ENCODE measurements around the gene PSMD9. TPM values are rescaled to one million over a fixed set of nuclear protein-coding genes. Genes with fewer than 3 reads are reported as not detected.
A peak's percentile ranks its signal among the peaks of the same experiment; 100 is the strongest.

The PSMD9 gene
- total and polyA plus RNA-seq, 7 experiments from 2014 or later = 36.7 to 92.6 (median 48.3) TPM

DNA sequence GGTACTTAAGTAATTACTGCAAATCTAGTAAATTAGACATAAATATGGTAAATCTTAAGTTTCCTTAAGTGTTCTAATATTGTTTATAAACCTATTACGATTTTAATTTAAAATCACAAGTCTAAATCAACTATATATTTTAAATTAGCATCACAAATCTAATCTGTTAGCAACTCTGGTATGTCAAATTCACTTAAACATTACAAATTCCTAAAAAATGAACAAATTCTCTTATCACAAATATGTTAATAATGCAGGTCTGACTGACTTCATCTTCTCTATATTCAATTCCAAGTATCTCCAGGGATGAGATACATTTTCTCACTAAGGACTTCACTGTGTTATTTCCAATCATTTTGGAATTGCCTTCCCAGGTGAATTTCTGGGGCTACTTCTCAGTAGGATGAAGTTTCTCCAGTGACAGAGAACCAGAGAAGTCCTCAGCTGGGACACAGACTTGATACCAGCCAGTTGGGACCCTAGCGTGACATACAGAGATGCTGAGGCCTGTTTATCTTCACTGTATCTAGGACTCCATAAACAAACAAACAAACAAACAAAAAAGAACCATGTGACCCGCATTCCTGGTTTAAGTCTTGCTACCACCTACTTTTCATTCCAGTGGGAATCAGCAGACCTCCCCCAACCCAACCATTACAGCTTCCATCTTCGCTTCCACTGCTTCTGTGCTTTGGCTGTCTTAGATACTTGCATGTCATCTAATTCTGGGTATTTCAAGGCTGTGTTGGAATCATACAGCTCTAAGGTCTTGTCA lies 51.6 kb downstream of the PSMD9 start:
- peaks cover 4 to 11% (median 6%) of the 10 kb centered on the region in 7 donors for H3K4me1 Mint-ChIP-seq
- peaks cover 0 to 18% (median 4%) of the 10 kb centered on the region in 5 donors for H3K36me3 Mint-ChIP-seq
- no peaks in the 10 kb centered on the region for H3K27me3 ChIP-seq (ENCODE audit: control insufficient read depth in 2 of 2, insufficient read depth in 2 of 2, low read length in 2 of 2)
- no peaks in the 10 kb centered on the region for H3K36me3 ChIP-seq (ENCODE audit: control insufficient read depth in 2 of 3, insufficient read depth in 3 of 3, low read length in 3 of 3)
- ChIA-PET CTCF (no interaction called here), POLR2A (no interaction called here)
- H3K27ac Mint-ChIP-seq = no peak overlapping the region
- DNase-seq (no peak), ATAC-seq (no peak)
- no peaks in the 10 kb centered on the region for H3K27me3 Mint-ChIP-seq
- intact Hi-C loops (cut with micrococcal nuclease) = no loop called here
- H3K4me3 ChIP-seq (ENCODE audit: low read length) = no peak overlapping the region
- no peaks in the 10 kb centered on the region for H3K4me1 ChIP-seq (ENCODE audit: control insufficient read depth in 2 of 2, insufficient read depth in 2 of 2, low read length in 2 of 2)
- no peak overlapping the region for H3K27ac ChIP-seq (ENCODE audit: low read depth, low read length)
- H3K9me3 Mint-ChIP-seq = peaks cover 0 to 4% (median 0%) of the 10 kb centered on the region in 11 donors
- no peaks in the 10 kb centered on the region for H3K9me3 ChIP-seq (ENCODE audit: control insufficient read depth in 2 of 3, low read length in 3 of 3)
- H3K4me3 Mint-ChIP-seq = no peak overlapping the region

DNA sequence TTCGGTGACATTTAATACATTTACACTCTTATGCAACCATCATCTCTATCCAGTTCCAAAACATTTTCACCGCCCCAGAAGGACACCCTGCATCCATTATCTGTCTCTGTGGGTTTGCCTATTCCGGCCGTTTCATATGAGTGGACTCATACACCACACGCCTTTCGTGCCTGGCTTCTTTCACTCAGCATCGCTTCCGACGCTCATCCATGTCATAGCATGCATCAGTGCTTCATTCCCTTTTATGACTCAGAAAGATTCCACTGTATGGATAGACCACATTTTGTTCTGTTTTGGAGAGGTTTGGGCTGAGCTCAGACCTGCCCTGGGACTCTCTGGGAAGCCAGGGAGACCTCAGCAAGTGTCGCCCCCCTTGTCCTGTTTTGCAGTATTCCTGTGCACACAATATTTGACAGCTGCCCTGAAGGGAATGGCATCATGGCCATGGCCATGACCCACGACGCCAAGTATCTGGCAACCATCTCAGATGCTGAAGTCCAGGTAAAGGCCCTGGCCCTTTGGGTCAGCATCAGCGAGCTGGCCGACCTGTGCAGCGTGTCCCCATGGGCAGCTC lies 53.6 kb downstream of the PSMD9 start:
- ATAC-seq (no peak), DNase-seq (no peak)
- Histone ChIP-seq H3K4me3 (ENCODE audit: low read length) (no peak overlapping the region), H3K27me3 (ENCODE audit: control insufficient read depth in 2 of 2, insufficient read depth in 2 of 2, low read length in 2 of 2) (no peaks in the 10 kb centered on the region), H3K4me1 (ENCODE audit: control insufficient read depth in 2 of 2, insufficient read depth in 2 of 2, low read length in 2 of 2) (no peaks in the 10 kb centered on the region), H3K27ac (ENCODE audit: low read depth, low read length) (no peak overlapping the region), H3K36me3 (ENCODE audit: control insufficient read depth in 2 of 3, insufficient read depth in 3 of 3, low read length in 3 of 3) (no peaks in the 10 kb centered on the region), H3K9me3 (ENCODE audit: control insufficient read depth in 2 of 3, low read length in 3 of 3) (no peaks in the 10 kb centered on the region)
- Mint-ChIP-seq H3K4me1 (peaks cover 4 to 11% (median 6%) of the 10 kb centered on the region in 7 donors), H3K9me3 (peaks cover 0 to 3% (median 0%) of the 10 kb centered on the region in 11 donors), H3K27ac (peak overlapping the region in 1 of 9 donors; percentile 43), H3K4me3 (no peak overlapping the region), H3K36me3 (peaks cover 0 to 10% (median 1%) of the 10 kb centered on the region in 5 donors), H3K27me3 (no peaks in the 10 kb centered on the region)
- intact Hi-C loops (cut with micrococcal nuclease) = no loop called here
- CTCF ChIA-PET = interaction anchor here (0.5 kb wide), 1 partner anchor 183 kb away, joined by 3 read pairs; no protein-coding TSS in a partner anchor
- POLR2A ChIA-PET = interaction anchor here (0.6 kb wide), 1 partner anchor 402 kb away, joined by 3 read pairs; no protein-coding TSS in a partner anchor

GRCh38 chr12:121943926-121944325 lies 55.3 kb downstream of the PSMD9 start:
- ATAC-seq (no peak), DNase-seq (no peak)
- Mint-ChIP-seq H3K27ac (no peak overlapping the region), H3K36me3 (peaks cover 0 to 4% (median 0%) of the 10 kb centered on the region in 5 donors), H3K4me1 (peaks cover 0 to 4% (median 0%) of the 10 kb centered on the region in 7 donors), H3K27me3 (no peaks in the 10 kb centered on the region), H3K9me3 (no peaks in the 10 kb centered on the region), H3K4me3 (no peak overlapping the region)
- POLR2A ChIA-PET = no interaction called here
- no peak overlapping the region for H3K27ac ChIP-seq (ENCODE audit: low read depth, low read length)
- no peaks in the 10 kb centered on the region for H3K36me3 ChIP-seq (ENCODE audit: control insufficient read depth in 2 of 3, insufficient read depth in 3 of 3, low read length in 3 of 3)
- no peaks in the 10 kb centered on the region for H3K27me3 ChIP-seq (ENCODE audit: control insufficient read depth in 2 of 2, insufficient read depth in 2 of 2, low read length in 2 of 2)
- H3K4me3 ChIP-seq (ENCODE audit: low read length) = no peak overlapping the region
- intact Hi-C loops (cut with micrococcal nuclease) = no loop called here
- CTCF ChIA-PET = no interaction called here
- H3K4me1 ChIP-seq (ENCODE audit: control insufficient read depth in 2 of 2, insufficient read depth in 2 of 2, low read length in 2 of 2) = no peaks in the 10 kb centered on the region
- no peaks in the 10 kb centered on the region for H3K9me3 ChIP-seq (ENCODE audit: control insufficient read depth in 2 of 3, low read length in 3 of 3)

DNA sequence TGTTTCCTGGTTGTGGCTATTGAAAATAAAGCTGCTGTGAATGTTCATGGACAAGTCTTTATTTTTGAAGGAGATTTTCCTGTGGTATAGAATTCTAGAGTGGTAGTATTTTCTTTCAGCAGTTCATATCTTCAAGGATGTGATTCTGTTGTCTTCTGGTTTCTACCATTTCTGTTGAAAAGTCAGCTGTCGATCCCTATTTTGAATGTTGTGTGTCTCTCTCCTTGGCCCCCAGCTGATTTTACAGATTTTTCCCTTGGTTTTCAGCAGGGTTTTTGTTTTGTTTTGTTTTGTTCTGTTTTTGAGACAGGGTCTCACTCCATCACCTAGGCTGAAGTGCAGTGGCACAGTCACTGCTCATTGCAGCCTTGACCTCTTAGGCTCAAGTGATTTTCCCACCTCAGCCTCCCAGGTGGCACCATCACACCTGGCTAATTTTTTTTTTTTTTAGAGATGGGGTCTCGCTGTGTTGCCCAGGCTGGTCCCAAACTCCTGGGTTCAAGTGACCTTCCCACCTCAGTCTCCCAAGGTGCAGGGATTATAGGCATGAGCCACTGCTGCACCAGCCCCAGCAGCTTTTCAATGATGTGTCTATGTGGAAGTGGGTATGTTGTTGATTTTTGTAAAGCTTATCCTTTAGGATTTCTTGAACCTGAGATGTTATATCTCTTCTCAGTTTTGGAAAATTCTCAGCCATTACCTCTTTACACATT lies 57.9 kb downstream of the PSMD9 start:
- no peaks in the 10 kb centered on the region for H3K27me3 ChIP-seq (ENCODE audit: control insufficient read depth in 2 of 2, insufficient read depth in 2 of 2, low read length in 2 of 2)
- Mint-ChIP-seq H3K9me3 (no peaks in the 10 kb centered on the region), H3K4me1 (no peaks in the 10 kb centered on the region), H3K36me3 (no peaks in the 10 kb centered on the region), H3K27ac (no peak overlapping the region), H3K27me3 (no peaks in the 10 kb centered on the region), H3K4me3 (no peak overlapping the region)
- no peak for ATAC-seq
- H3K27ac ChIP-seq (ENCODE audit: low read depth, low read length) = no peak overlapping the region
- ChIA-PET POLR2A (no interaction called here), CTCF (interaction anchor here (0.6 kb wide), 1 partner anchor 26 kb away, joined by 4 read pairs; no protein-coding TSS in a partner anchor)
- H3K9me3 ChIP-seq (ENCODE audit: control insufficient read depth in 2 of 3, low read length in 3 of 3) = no peaks in the 10 kb centered on the region
- H3K4me1 ChIP-seq (ENCODE audit: control insufficient read depth in 2 of 2, insufficient read depth in 2 of 2, low read length in 2 of 2) = no peaks in the 10 kb centered on the region
- intact Hi-C loops (cut with micrococcal nuclease) = no loop called here
- H3K36me3 ChIP-seq (ENCODE audit: control insufficient read depth in 2 of 3, insufficient read depth in 3 of 3, low read length in 3 of 3) = no peaks in the 10 kb centered on the region
- no peak overlapping the region for H3K4me3 ChIP-seq (ENCODE audit: low read length)
- no peak for DNase-seq

DNA sequence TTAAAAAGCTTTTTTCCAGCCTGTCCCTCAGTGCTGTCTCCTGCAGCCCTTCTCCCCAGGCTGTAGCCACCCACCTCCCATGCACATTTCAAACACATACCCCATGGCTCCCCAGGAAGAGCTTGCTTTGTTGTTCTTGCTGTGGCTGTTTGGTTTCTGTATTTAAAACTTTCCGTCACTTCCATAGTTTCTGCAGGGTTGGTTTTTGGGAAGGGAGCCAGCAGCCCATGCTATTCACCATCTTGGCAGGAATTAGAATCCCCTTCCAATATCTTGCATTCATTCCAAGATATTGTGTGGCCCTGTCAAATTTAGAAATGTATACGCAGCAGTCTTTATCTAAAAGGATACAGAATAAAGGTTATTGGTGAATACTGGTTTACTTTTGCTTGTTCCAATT lies 59.4 kb downstream of the PSMD9 start:
- no peak for ATAC-seq
- H3K9me3 Mint-ChIP-seq = no peaks in the 10 kb centered on the region
- Histone ChIP-seq H3K27me3 (ENCODE audit: control insufficient read depth in 2 of 2, insufficient read depth in 2 of 2, low read length in 2 of 2) (no peaks in the 10 kb centered on the region), H3K4me1 (ENCODE audit: control insufficient read depth in 2 of 2, insufficient read depth in 2 of 2, low read length in 2 of 2) (no peaks in the 10 kb centered on the region), H3K4me3 (ENCODE audit: low read length) (no peak overlapping the region), H3K36me3 (ENCODE audit: control insufficient read depth in 2 of 3, insufficient read depth in 3 of 3, low read length in 3 of 3) (no peaks in the 10 kb centered on the region), H3K27ac (ENCODE audit: low read depth, low read length) (no peak overlapping the region), H3K9me3 (ENCODE audit: control insufficient read depth in 2 of 3, low read length in 3 of 3) (no peaks in the 10 kb centered on the region)
- H3K27me3 Mint-ChIP-seq = peaks cover 0 to 4% (median 0%) of the 10 kb centered on the region in 5 donors
- CTCF ChIA-PET = no interaction called here
- POLR2A ChIA-PET = no interaction called here
- H3K27ac Mint-ChIP-seq = no peak overlapping the region
- no peaks in the 10 kb centered on the region for H3K4me1 Mint-ChIP-seq
- intact Hi-C loops (cut with micrococcal nuclease) = no loop called here
- no peaks in the 10 kb centered on the region for H3K36me3 Mint-ChIP-seq
- DNase-seq = no peak
- H3K4me3 Mint-ChIP-seq = no peak overlapping the region

DNA sequence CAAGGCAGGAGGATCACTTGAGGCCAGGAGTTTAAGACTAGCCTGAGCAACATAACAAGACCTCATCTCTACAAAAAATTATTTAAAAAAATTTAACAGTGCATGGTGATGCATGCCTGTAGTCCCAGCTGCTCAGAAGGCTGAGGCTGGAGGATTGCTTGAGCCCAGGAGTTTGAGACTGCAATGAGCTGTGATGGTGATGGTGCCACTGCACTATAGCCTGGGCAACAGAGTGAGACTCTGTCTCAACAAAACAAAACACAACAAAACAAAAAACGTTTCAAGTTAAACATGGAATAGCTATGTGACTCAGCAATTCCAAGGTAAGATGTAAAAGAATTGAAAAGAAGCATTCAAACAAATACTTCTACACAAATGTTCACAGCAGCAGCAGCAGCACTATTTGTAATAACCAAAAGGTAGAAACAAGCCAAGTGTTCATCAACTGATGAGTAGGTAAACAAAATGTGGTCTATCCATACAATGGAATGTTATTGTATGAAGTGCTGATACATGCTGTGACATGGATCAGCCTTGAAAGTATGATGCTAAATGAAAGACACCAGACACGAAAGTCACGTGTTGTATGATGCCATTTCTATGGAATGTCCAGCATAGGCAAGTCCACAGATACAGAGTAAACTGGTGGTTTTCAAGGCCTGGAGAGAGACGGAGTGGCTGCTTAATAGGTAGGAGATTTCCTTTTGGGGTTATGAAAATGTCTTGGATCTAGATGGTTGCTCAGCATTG lies 61.2 kb downstream of the PSMD9 start:
- Histone ChIP-seq H3K4me1 (ENCODE audit: control insufficient read depth in 2 of 2, insufficient read depth in 2 of 2, low read length in 2 of 2) (no peaks in the 10 kb centered on the region), H3K9me3 (ENCODE audit: control insufficient read depth in 2 of 3, low read length in 3 of 3) (no peaks in the 10 kb centered on the region), H3K36me3 (ENCODE audit: control insufficient read depth in 2 of 3, insufficient read depth in 3 of 3, low read length in 3 of 3) (no peaks in the 10 kb centered on the region), H3K27ac (ENCODE audit: low read depth, low read length) (no peak overlapping the region), H3K4me3 (ENCODE audit: low read length) (no peak overlapping the region), H3K27me3 (ENCODE audit: control insufficient read depth in 2 of 2, insufficient read depth in 2 of 2, low read length in 2 of 2) (no peaks in the 10 kb centered on the region)
- intact Hi-C loops (cut with micrococcal nuclease) = no loop called here
- H3K9me3 Mint-ChIP-seq = no peaks in the 10 kb centered on the region
- H3K27me3 Mint-ChIP-seq = peaks cover 0 to 10% (median 0%) of the 10 kb centered on the region in 5 donors
- H3K4me3 Mint-ChIP-seq = no peak overlapping the region
- no peak for DNase-seq
- no peak for ATAC-seq
- H3K4me1 Mint-ChIP-seq = no peaks in the 10 kb centered on the region
- H3K27ac Mint-ChIP-seq = no peak overlapping the region
- H3K36me3 Mint-ChIP-seq = no peaks in the 10 kb centered on the region
- POLR2A ChIA-PET = no interaction called here
- CTCF ChIA-PET = no interaction called here
